Mononuclear cell (primary cell): Measurements from ENCODE around the gene IQCE. TPM values are rescaled to one million over a fixed set of nuclear protein-coding genes. Genes with fewer than 3 reads are reported as not detected.

Experiments used
- H3K27me3 ChIP-seq: 2 replicates; pipeline ENCODE4 v1.6.0; 2011; ENCODE audit warnings: low read length, control low read depth; ENCODE audit not compliant: insufficient read depth
- H3K4me1 ChIP-seq: 2 replicates; pipeline ENCODE4 v1.5.1; 2011; ENCODE audit warnings: mild to moderate bottlenecking, low read length, control low read depth; ENCODE audit not compliant: insufficient read depth
- H3K4me3 ChIP-seq: 2 replicates; pipeline ENCODE4 v1.5.1; 2011; ENCODE audit warnings: mild to moderate bottlenecking, low read length, moderate library complexity
- H3K9me3 ChIP-seq: 2 replicates; pipeline ENCODE4 v1.5.1; 2011; ENCODE audit warnings: low read depth, mild to moderate bottlenecking, control low read depth, low read length
- total RNA-seq: library from RNA; depleted of rRNA; stranded (reverse); fragments of >200 nt; gene quantifications from one replicate; pipeline ENCODE4 v1.2.3, GENCODE V29; 2012

Gene IQCE
- total RNA-seq, 1 donor, result 2.7 TPM

DNA sequence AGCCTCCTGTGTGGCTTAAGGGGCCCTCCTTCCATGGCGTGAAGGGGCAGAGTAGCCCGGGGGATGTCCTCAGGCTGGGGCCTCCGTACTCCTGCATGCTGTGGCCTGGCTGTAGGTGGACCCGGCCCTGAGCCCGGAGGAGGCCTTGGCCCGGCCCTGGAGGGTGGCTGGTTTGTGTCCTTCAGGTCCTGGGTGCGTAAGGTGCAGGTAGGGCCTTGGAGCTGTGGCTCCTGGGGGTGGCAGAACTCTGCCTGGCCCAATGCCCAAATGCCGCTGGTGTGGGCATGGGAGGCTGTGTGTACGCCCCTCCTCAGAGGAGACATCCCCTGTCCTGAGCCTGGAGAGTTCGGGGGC is 102.3 kb downstream of the IQCE start:
- Histone ChIP-seq H3K9me3 (no peaks in the 10 kb centered on the region), H3K4me3 (no peak overlapping the region), H3K4me1 (no peaks in the 10 kb centered on the region), H3K27me3 (no peaks in the 10 kb centered on the region)

DNA sequence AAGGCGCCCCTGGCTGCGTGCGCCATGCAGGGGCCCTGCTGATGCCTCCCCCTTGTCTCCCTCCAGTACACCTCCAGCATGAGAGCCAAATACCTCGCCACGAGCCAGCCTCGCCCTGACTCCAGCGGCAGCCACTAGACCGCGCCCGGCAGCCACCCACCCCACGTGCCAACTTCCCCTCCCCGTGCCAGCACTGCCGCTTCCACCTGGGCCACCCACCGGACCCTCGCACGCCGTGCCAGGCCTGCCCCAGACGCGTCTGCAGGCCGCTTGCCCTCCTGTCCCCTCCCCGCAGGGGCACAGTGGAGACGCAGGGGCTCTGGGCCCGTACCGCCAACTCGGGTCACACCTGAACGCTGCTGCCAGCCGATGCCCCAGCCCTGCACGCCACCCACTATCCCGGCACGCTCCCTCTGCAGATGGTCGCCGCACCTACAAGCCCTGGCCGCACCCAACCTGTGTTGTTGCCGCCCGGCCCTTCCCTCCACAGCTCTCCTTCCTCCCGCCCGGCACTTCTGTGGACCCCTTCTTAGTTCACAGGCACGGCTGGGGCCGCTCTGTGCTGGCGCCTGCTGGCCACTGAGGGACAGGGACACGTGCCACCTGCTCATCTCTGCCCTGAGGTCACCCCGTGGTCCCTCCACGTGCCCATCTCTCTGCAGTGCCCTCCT is 103.0 kb downstream of the IQCE start:
- Histone ChIP-seq H3K4me3 (no peak overlapping the region), H3K9me3 (no peaks in the 10 kb centered on the region), H3K27me3 (no peaks in the 10 kb centered on the region), H3K4me1 (no peaks in the 10 kb centered on the region)

DNA sequence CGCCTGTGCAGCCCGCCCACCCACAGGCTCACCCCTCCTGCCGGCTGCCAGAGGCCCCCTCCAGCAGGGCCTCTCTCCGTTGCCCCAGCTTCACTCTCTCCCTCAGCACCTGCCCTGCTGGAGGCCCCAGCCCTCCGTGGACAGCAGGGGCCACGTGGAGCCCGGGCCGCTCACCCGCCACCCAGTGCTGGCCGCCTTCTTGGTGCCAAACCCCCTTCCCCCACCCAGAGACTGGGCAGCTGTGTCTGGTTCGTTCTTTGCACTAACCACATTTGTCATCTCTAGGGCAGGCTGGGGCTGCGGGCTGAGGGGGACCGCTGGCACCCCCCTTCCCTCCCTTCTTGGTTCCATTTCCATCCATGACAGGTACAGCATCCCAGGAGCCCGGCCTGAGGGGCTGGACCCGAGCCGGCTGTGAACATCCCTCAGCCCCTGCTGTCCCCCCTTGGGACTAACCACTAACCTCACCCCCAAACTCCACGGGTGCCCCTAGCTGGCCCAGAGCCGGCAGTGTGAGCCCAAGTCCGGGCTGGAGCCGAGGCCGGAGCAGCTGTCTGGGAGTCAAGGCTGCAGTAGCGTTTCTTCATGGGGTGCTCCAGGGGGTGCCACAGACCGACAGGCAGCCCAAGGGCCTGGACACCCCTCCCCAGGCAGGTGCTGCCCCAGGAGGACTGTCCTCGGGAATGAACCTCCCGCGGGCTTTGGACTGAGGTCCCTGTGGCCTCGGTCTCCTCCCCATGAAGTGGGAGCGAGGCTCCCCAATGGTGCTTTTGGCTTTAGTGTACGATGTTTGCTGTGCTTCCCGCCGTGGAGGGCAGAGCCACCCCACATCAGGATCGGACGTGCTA is 103.7 kb downstream of the IQCE start:
- H3K4me1 ChIP-seq, result no peaks in the 10 kb centered on the region
- H3K9me3 ChIP-seq, result no peaks in the 10 kb centered on the region
- no peaks in the 10 kb centered on the region for H3K27me3 ChIP-seq
- no peak overlapping the region for H3K4me3 ChIP-seq

DNA sequence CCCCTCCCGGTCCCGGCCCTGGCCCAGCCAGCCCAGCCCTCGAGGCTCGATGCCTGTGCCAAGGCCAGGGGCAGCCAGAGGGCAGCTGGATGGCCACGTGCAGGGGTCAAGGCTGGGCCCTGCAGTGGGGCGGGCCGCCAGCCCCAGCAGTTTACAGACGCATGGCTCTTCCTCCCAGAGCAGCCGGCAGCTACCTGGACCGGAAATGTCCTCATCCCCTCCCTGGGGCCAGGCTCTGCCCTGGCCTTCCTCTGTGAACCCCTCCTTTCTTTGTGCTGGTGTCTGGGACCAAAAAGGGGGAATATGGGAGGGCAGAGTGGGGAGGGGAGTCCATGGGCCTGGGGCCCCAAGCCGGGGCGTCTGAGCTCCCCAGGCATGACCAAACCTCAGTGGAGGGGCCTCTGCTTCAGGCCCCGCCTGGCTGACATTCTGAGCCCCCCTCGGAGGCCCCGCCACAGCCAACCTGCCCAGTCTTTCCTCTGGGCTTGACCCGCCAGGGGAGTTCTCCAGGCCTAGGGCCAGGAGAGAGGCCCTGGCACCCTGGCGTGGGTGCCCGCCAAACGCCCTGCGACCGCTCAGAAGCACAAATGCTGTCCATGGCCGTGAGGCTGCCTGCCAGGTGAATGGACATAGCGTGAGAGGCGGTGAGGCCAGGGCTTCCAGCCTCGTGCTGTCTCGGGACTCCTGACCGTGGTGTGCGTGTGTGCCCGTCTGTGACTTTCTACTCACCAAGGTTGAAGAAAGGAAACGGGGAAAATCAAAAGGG is 104.5 kb downstream of the IQCE start:
- Histone ChIP-seq H3K4me3 (no peak overlapping the region), H3K27me3 (no peaks in the 10 kb centered on the region), H3K9me3 (no peaks in the 10 kb centered on the region), H3K4me1 (no peaks in the 10 kb centered on the region)

DNA sequence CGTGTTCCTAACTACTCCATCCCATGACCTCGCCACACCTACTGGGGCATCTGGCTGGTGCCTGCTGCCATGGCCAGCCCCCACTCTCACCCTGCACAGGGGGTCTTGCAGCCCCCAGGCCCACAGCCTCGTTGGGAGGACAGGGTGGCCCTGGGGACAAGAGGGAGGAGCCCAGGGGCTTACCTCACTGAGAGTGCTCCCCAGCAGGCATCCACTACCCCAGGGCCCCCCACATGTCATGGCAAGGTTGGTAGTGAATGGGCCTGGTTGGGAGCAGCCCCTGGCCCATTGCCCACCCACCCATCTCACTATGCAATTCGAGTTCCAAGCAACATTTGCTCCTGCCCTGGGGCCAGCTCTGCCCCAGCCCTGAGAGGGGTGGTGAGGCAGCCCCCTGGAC is 105.2 kb downstream of the IQCE start:
- no peaks in the 10 kb centered on the region for H3K27me3 ChIP-seq

More for the DNA sequence above, 105.2 kb downstream of the IQCE start:
- H3K9me3 ChIP-seq, result no peaks in the 10 kb centered on the region
- no peak overlapping the region for H3K4me3 ChIP-seq
- H3K4me1 ChIP-seq, result no peaks in the 10 kb centered on the region

Other genes starting within 250 kb of the IQCE start
- 9.7 TPM for gene SNX8, start 244.5 kb upstream of the IQCE start, total RNA-seq
- gene EIF3B, start 204.2 kb upstream of the IQCE start, total RNA-seq, result 119 TPM
- gene CHST12, start 155.4 kb upstream of the IQCE start, total RNA-seq, result 3.0 TPM
- gene GRIFIN, start 82.6 kb upstream of the IQCE start, total RNA-seq, result not detected
- 101 TPM for gene LFNG, start 39.2 kb upstream of the IQCE start, total RNA-seq
- gene BRAT1, start 3.5 kb upstream of the IQCE start, total RNA-seq, result 7.7 TPM
- 22.4 TPM for gene TTYH3, start 73.0 kb downstream of the IQCE start, total RNA-seq
- gene AMZ1, start 129.2 kb downstream of the IQCE start, total RNA-seq, result 0.63 TPM